Panc1 (cell line): ENCODE data around the gene PPARG.

Source experiments
- CTCF ChIP-seq: fragments of 450-650 bp; IDR thresholded peaks from 2 replicates; pipeline ENCODE4 v1.5.1; 2017; ENCODE audit warnings: mild to moderate bottlenecking
- POLR2AphosphoS5 ChIP-seq: IDR thresholded peaks from 2 replicates; pipeline ENCODE4 v1.6.1; 2012; ENCODE audit warnings: mild to moderate bottlenecking, low read depth, low read length, moderate library complexity
- REST ChIP-seq, 2 experiments: IDR thresholded peaks; 2 replicates each; pipeline ENCODE4 v1.6.1; 2011 to 2012; ENCODE audit warnings: low read depth in 2 of 2, control low read depth in 1 of 2, low read length in 1 of 2, mild to moderate bottlenecking in 1 of 2, moderate library complexity in 1 of 2; ENCODE audit not compliant: insufficient read depth in 1 of 2
- TCF7L2 ChIP-seq: IDR thresholded peaks from 2 replicates; pipeline ENCODE4 v1.6.1; 2011; ENCODE audit warnings: mild to moderate bottlenecking, low read depth, low read length, inconsistent platforms

- TF ChIP-seq CTCF (no peak), POLR2AphosphoS5 (no peak), TCF7L2 (no peak), REST (IDR thresholded peaks at IDR 0.05; ENCODE audit: insufficient read depth in 1 of 2, low read depth in 2 of 2, low read length in 1 of 2) (no peak)
Measured at GRCh38 chr3:12335421-12335820, 46.6 kb downstream of the PPARG start.
